ENCODE measurements around the gene RHOBTB1.
"Not testable (repeated sequence)": the region's sequence is repeated elsewhere in the genome, so short reads cannot be mapped to it uniquely, and the experiment has no call there.

RHOBTB1 gene

GRCh38 chr10:60846173-60846572, 97.8 kb downstream of the RHOBTB1 start:
- Histone ChIP-seq H3K9ac (ENCODE audit: low read length) (no peak overlapping the region), H3K18ac (ENCODE audit: low read length) (no peak overlapping the region), H3K56ac (ENCODE audit: low read length) (no peak overlapping the region), H4K5ac (ENCODE audit: low read length) (no peak overlapping the region), H3K23ac (ENCODE audit: low read length) (no peak overlapping the region), H2AK5ac (ENCODE audit: low read length) (no peak overlapping the region), H3K4ac (ENCODE audit: low read depth, low read length) (no peak overlapping the region), H3K36me3 (ENCODE audit: control insufficient read depth, insufficient read depth, low read length) (no peaks in the 10 kb centered on the region), H3K4me3 (ENCODE audit: low read length) (no peak overlapping the region), H3K79me1 (ENCODE audit: low read length) (no peaks in the 10 kb centered on the region), H4K8ac (ENCODE audit: low read depth, low read length) (no peak overlapping the region), H3K79me2 (ENCODE audit: control insufficient read depth, insufficient read depth, low read length) (no peaks in the 10 kb centered on the region), H3K4me2 (ENCODE audit: low read length) (no peak overlapping the region), H3K27ac (ENCODE audit: low read depth, low read length) (no peak overlapping the region), H2BK120ac (ENCODE audit: low read depth, low read length) (no peak overlapping the region), H3K4me1 (ENCODE audit: control insufficient read depth, low read depth, low read length) (no peaks in the 10 kb centered on the region), H3K27me3 (ENCODE audit: insufficient read depth, low read length, poor library complexity) (no peaks in the 10 kb centered on the region), H2BK15ac (replicated peaks; ENCODE audit: low read depth) (no peak overlapping the region), H2BK5ac (ENCODE audit: low read length) (no peak overlapping the region)
- WGBS (ENCODE audit: extremely low coverage, insufficient coverage, low lambda C conversion rate) = no CpG with 5 or more reads among the region's 1 CpG
- DNase-seq = peak; percentile 90

DNA sequence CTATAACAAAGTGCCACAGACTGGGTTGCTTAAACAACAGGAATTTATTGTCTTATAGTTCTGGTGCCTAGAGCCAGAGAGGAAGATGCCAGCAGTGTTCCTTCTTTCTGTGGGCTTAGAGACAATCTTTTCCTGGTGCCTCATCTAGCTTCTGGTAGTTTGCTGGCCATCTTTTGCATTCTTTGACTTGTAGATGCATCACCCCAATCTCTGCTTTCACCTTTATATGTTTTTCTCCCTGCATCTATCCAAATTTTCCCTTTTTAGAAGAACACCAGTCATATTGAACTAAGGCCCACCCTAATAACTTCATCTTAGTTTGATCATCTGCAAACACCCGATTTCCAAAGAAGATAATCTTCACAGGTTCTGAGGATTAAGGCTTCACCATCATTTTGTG, 98.9 kb downstream of the RHOBTB1 start:
- H3K4me2 ChIP-seq (ENCODE audit: low read length) = no peak overlapping the region

GRCh38 chr10:60842694-60843093, 101.3 kb downstream of the RHOBTB1 start:
- no peaks in the 10 kb centered on the region for H3K79me2 ChIP-seq (ENCODE audit: control insufficient read depth, insufficient read depth, low read length)
- no CpG with 5 or more reads among the region's 1 CpG for WGBS (ENCODE audit: extremely low coverage, insufficient coverage, low lambda C conversion rate)

More for the DNA sequence above, 98.9 kb downstream of the RHOBTB1 start:
- Histone ChIP-seq H4K8ac (ENCODE audit: low read depth, low read length) (no peak overlapping the region), H3K4me1 (ENCODE audit: control insufficient read depth, low read depth, low read length) (no peaks in the 10 kb centered on the region), H2BK120ac (ENCODE audit: low read depth, low read length) (no peak overlapping the region), H2AK5ac (ENCODE audit: low read length) (no peak overlapping the region), H3K56ac (ENCODE audit: low read length) (no peak overlapping the region), H3K79me2 (ENCODE audit: control insufficient read depth, insufficient read depth, low read length) (no peaks in the 10 kb centered on the region), H3K36me3 (ENCODE audit: control insufficient read depth, insufficient read depth, low read length) (no peaks in the 10 kb centered on the region), H3K23ac (ENCODE audit: low read length) (no peak overlapping the region), H3K79me1 (ENCODE audit: low read length) (no peaks in the 10 kb centered on the region), H3K27ac (ENCODE audit: low read depth, low read length) (no peak overlapping the region), H3K4ac (ENCODE audit: low read depth, low read length) (no peak overlapping the region), H3K18ac (ENCODE audit: low read length) (no peak overlapping the region), H2BK15ac (replicated peaks; ENCODE audit: low read depth) (no peak overlapping the region), H3K4me3 (ENCODE audit: low read length) (no peak overlapping the region), H2BK5ac (ENCODE audit: low read length) (no peak overlapping the region), H3K9ac (ENCODE audit: low read length) (no peak overlapping the region), H3K27me3 (ENCODE audit: insufficient read depth, low read length, poor library complexity) (no peaks in the 10 kb centered on the region), H4K5ac (ENCODE audit: low read length) (no peak overlapping the region)
- DNase-seq = no peak
- no CpG with 5 or more reads among the region's 1 CpG for WGBS (ENCODE audit: extremely low coverage, insufficient coverage, low lambda C conversion rate)

GRCh38 chr10:60841227-60841626, 102.8 kb downstream of the RHOBTB1 start:
- H3K4me1 ChIP-seq (ENCODE audit: control insufficient read depth, low read depth, low read length); H3K18ac ChIP-seq (ENCODE audit: low read length); DNase-seq; H3K56ac ChIP-seq (ENCODE audit: low read length); H3K27ac ChIP-seq (ENCODE audit: low read depth, low read length); H4K5ac ChIP-seq (ENCODE audit: low read length); H2BK120ac ChIP-seq (ENCODE audit: low read depth, low read length); H3K9ac ChIP-seq (ENCODE audit: low read length); H3K4ac ChIP-seq (ENCODE audit: low read depth, low read length); H2BK5ac ChIP-seq (ENCODE audit: low read length); H2BK15ac ChIP-seq (replicated peaks; ENCODE audit: low read depth); H3K27me3 ChIP-seq (ENCODE audit: insufficient read depth, low read length, poor library complexity); H3K79me2 ChIP-seq (ENCODE audit: control insufficient read depth, insufficient read depth, low read length); H3K23ac ChIP-seq (ENCODE audit: low read length); H3K4me3 ChIP-seq (ENCODE audit: low read length); H2AK5ac ChIP-seq (ENCODE audit: low read length); H3K79me1 ChIP-seq (ENCODE audit: low read length); H4K8ac ChIP-seq (ENCODE audit: low read depth, low read length); H3K36me3 ChIP-seq (ENCODE audit: control insufficient read depth, insufficient read depth, low read length); H3K4me2 ChIP-seq (ENCODE audit: low read length): not testable (repeated sequence)
- no CpG with 5 or more reads among the region's 10 CpGs for WGBS (ENCODE audit: extremely low coverage, insufficient coverage, low lambda C conversion rate)

More at GRCh38 chr10:60842694-60843093, 101.3 kb downstream of the RHOBTB1 start:
- Histone ChIP-seq H3K79me1 (ENCODE audit: low read length) (no peaks in the 10 kb centered on the region), H3K56ac (ENCODE audit: low read length) (no peak overlapping the region), H2BK120ac (ENCODE audit: low read depth, low read length) (no peak overlapping the region), H2BK5ac (ENCODE audit: low read length) (no peak overlapping the region), H4K5ac (ENCODE audit: low read length) (no peak overlapping the region), H3K23ac (ENCODE audit: low read length) (no peak overlapping the region), H2AK5ac (ENCODE audit: low read length) (no peak overlapping the region), H3K4me2 (ENCODE audit: low read length) (no peak overlapping the region), H2BK15ac (replicated peaks; ENCODE audit: low read depth) (no peak overlapping the region), H3K9ac (ENCODE audit: low read length) (no peak overlapping the region), H4K8ac (ENCODE audit: low read depth, low read length) (no peak overlapping the region), H3K36me3 (ENCODE audit: control insufficient read depth, insufficient read depth, low read length) (no peaks in the 10 kb centered on the region), H3K18ac (ENCODE audit: low read length) (no peak overlapping the region), H3K27me3 (ENCODE audit: insufficient read depth, low read length, poor library complexity) (no peaks in the 10 kb centered on the region), H3K4me3 (ENCODE audit: low read length) (no peak overlapping the region), H3K4me1 (ENCODE audit: control insufficient read depth, low read depth, low read length) (no peaks in the 10 kb centered on the region), H3K4ac (ENCODE audit: low read depth, low read length) (no peak overlapping the region), H3K27ac (ENCODE audit: low read depth, low read length) (no peak overlapping the region)
- no peak for DNase-seq

- Histone ChIP-seq H3K56ac (ENCODE audit: low read length) (no peak overlapping the region), H3K23ac (ENCODE audit: low read length) (no peak overlapping the region), H4K8ac (ENCODE audit: low read depth, low read length) (no peak overlapping the region), H3K79me1 (ENCODE audit: low read length) (no peaks in the 10 kb centered on the region), H2BK15ac (replicated peaks; ENCODE audit: low read depth) (no peak overlapping the region), H3K27ac (ENCODE audit: low read depth, low read length) (no peak overlapping the region), H3K4me3 (ENCODE audit: low read length) (no peak overlapping the region), H2AK5ac (ENCODE audit: low read length) (no peak overlapping the region), H3K4ac (ENCODE audit: low read depth, low read length) (no peak overlapping the region), H3K9ac (ENCODE audit: low read length) (no peak overlapping the region), H3K4me2 (ENCODE audit: low read length) (no peak overlapping the region), H2BK120ac (ENCODE audit: low read depth, low read length) (no peak overlapping the region), H3K18ac (ENCODE audit: low read length) (no peak overlapping the region), H3K36me3 (ENCODE audit: control insufficient read depth, insufficient read depth, low read length) (no peaks in the 10 kb centered on the region), H3K27me3 (ENCODE audit: insufficient read depth, low read length, poor library complexity) (no peaks in the 10 kb centered on the region), H3K79me2 (ENCODE audit: control insufficient read depth, insufficient read depth, low read length) (no peaks in the 10 kb centered on the region), H4K5ac (ENCODE audit: low read length) (no peak overlapping the region), H3K4me1 (ENCODE audit: control insufficient read depth, low read depth, low read length) (no peaks in the 10 kb centered on the region), H2BK5ac (ENCODE audit: low read length) (no peak overlapping the region)
- no CpG with 5 or more reads among the region's 2 CpGs for WGBS (ENCODE audit: extremely low coverage, insufficient coverage, low lambda C conversion rate)
- no peak for DNase-seq
Observed at GRCh38 chr10:60835049-60835448, 108.9 kb downstream of the RHOBTB1 start.

DNA sequence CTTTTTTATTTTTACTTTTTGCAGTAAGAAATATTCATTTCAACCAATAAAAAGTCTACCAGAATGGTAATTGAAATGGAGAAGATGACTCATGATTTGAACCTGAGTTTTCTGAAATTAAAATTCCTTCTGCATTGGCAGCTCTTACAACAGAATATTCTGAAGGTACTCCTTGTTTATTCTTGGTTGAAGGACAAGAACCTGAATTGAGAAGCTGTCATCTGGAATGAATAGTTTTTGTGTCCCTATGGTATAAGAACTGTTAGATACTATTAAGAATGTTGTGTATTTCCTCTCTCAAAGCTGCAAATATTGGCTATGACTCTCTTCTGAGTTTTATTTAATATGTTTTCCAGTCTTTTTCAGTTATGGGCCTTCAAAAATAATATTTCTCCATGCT, 109.6 kb downstream of the RHOBTB1 start:
- no peak overlapping the region for H3K4me3 ChIP-seq (ENCODE audit: low read length)
- H2BK120ac ChIP-seq (ENCODE audit: low read depth, low read length) = no peak overlapping the region
- H3K27me3 ChIP-seq (ENCODE audit: insufficient read depth, low read length, poor library complexity) = no peaks in the 10 kb centered on the region
- H4K5ac ChIP-seq (ENCODE audit: low read length) = no peak overlapping the region
- no peak overlapping the region for H2AK5ac ChIP-seq (ENCODE audit: low read length)
- no peak for DNase-seq
- H2BK5ac ChIP-seq (ENCODE audit: low read length) = no peak overlapping the region
- no peak overlapping the region for H3K4me2 ChIP-seq (ENCODE audit: low read length)
- H3K79me1 ChIP-seq (ENCODE audit: low read length) = no peaks in the 10 kb centered on the region
- no peaks in the 10 kb centered on the region for H3K4me1 ChIP-seq (ENCODE audit: control insufficient read depth, low read depth, low read length)
- no peak overlapping the region for H3K56ac ChIP-seq (ENCODE audit: low read length)
- no peak overlapping the region for H3K23ac ChIP-seq (ENCODE audit: low read length)
- H3K27ac ChIP-seq (ENCODE audit: low read depth, low read length) = no peak overlapping the region
- H3K18ac ChIP-seq (ENCODE audit: low read length) = no peak overlapping the region
- H3K9ac ChIP-seq (ENCODE audit: low read length) = no peak overlapping the region
- no peaks in the 10 kb centered on the region for H3K79me2 ChIP-seq (ENCODE audit: control insufficient read depth, insufficient read depth, low read length)
- no peak overlapping the region for H3K4ac ChIP-seq (ENCODE audit: low read depth, low read length)
- no peaks in the 10 kb centered on the region for H3K36me3 ChIP-seq (ENCODE audit: control insufficient read depth, insufficient read depth, low read length)
- no peak overlapping the region for H2BK15ac ChIP-seq (replicated peaks; ENCODE audit: low read depth)
- no peak overlapping the region for H4K8ac ChIP-seq (ENCODE audit: low read depth, low read length)

All from mesendoderm (in vitro differentiated cells).